SK-N-SH treated with all-trans-retinoic acid at 6 μM for 48 hours (cell line): ENCODE data around the gene RNPEP.

ENCODE experiments used
- GLIS3 ChIP-seq: fragments of 250-450 bp; sonication (Bioruptor Pico); IDR thresholded peaks from 2 replicates; pipeline ENCODE4 v1.5.0; 2020; ENCODE audit warnings: mild to moderate bottlenecking, moderate library complexity
- RARB ChIP-seq: fragments of 250-450 bp; sonication (Bioruptor Pico); IDR thresholded peaks from 2 replicates; pipeline ENCODE4 v1.8.0; 2021; ENCODE audit warnings: mild to moderate bottlenecking, moderate library complexity
- TOX ChIP-seq: fragments of 250-450 bp; sonication (Bioruptor Pico); IDR thresholded peaks from 2 replicates; pipeline ENCODE4 v1.8.0; 2021; ENCODE audit warnings: mild to moderate bottlenecking, moderate library complexity, borderline replicate concordance
- ZNF8 ChIP-seq: fragments of 450-650 bp; formaldehyde crosslinking; IDR thresholded peaks from 2 replicates; pipeline ENCODE4 v1.5.0; 2020; ENCODE audit warnings: mild to moderate bottlenecking, moderate library complexity

DNA sequence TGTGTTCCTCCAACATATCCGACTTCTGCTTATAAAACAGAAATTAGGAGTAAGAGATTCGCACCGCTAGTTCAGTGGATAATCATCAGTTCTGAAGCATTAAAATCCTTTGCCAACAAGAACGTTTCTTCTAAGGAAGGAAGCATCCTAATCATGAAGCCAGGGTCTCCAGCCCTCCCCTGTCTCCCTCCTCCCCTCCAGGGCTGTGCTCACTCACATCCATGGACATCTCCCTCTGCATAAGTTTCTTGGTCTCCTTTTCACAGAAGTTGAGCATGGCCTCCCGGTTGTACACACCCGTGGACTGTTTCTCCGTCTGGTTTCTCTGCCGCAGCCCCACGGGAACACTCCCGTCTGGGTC, 36.6 kb upstream of the RNPEP start:
- TF ChIP-seq RARB (CRISPR knock-in tag) (no peak), GLIS3 (CRISPR knock-in tag) (no peak), TOX (no peak), ZNF8 (CRISPR knock-in tag) (no peak)
